ENCODE measurements around the gene GTF2A1. TPM values are rescaled to one million over a fixed set of nuclear protein-coding genes. Genes with fewer than 3 reads are reported as not detected.

GTF2A1 gene
- polyA plus RNA-seq, 6 donors from 2014 or later, result 7.5 to 18.6 (median 13.0) TPM

DNA sequence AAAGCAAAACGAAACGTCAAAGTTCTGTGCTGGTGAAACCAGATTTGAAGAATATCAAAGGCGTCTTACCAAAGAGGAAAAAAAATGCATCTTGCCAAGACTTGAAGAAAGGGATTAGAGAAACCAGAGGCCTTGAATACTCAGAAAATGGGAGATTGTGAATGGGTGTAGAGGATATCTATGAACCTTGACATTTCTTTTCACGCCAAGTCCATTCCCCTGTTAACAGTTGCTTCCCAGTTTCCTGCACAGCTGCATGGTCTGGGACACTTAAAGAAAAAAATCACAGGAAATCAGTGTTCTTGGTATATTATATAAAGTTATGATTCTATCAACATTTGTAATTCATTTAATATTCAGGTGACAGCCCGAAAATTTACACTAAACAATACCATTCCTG, 1.4 kb upstream of the GTF2A1 start:
- H3K27me3 Mint-ChIP-seq, result peaks cover 0 to 4% (median 0%) of the 10 kb centered on the region in 3 donors
- H3K4me3 Mint-ChIP-seq, result peak overlapping the region; percentile 93 to 99 (median 97)
- DNase-seq (no peak), ATAC-seq (ENCODE audit: low read depth in 2 of 2) (no peak)
- H3K27ac Mint-ChIP-seq, result peak overlapping the region; percentile 99 to 100 (median 99)
- H3K36me3 Mint-ChIP-seq, result peaks cover 0 to 8% of the 10 kb centered on the region in 2 donors
- peaks cover 10 to 28% (median 14%) of the 10 kb centered on the region in 3 donors for H3K4me1 Mint-ChIP-seq
- H3K9me3 Mint-ChIP-seq, result peaks cover 0 to 4% (median 0%) of the 10 kb centered on the region in 7 donors

- Mint-ChIP-seq H3K4me1 (peaks cover 13 to 33% (median 18%) of the 10 kb centered on the region in 3 donors), H3K27me3 (peaks cover 0 to 4% (median 0%) of the 10 kb centered on the region in 3 donors), H3K4me3 (peak overlapping the region; percentile 93 to 99 (median 97)), H3K27ac (peak overlapping the region; percentile 99 to 100 (median 99)), H3K9me3 (peaks cover 0 to 4% (median 0%) of the 10 kb centered on the region in 7 donors), H3K36me3 (peaks cover 0 to 8% of the 10 kb centered on the region in 2 donors)
- no peak for ATAC-seq (ENCODE audit: low read depth in 2 of 2)
- no peak for DNase-seq
Observed at GRCh38 chr14:81221579-81222102, 882 bp upstream of the GTF2A1 start.

DNA sequence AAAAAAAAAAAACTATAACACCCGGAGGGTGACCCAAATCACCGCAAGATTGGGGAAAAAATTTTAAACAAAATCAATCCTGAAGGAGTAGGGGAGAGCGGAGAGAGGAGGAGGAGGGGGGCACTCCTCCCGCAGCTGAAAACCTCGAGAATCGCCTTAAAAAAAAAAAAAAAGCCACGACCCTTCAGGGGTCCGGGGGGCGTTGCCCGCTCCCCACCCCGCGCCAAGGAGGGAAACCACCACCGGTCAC, 254 bp downstream of the GTF2A1 start:
- DNase-seq (no peak), ATAC-seq (ENCODE audit: low read depth in 2 of 2) (no peak)
- Mint-ChIP-seq H3K27me3 (peaks cover 0 to 4% (median 0%) of the 10 kb centered on the region in 3 donors), H3K4me1 (peaks cover 14 to 36% (median 19%) of the 10 kb centered on the region in 3 donors), H3K27ac (peak overlapping the region; percentile 93 to 100 (median 99)), H3K36me3 (peaks cover 5 to 8% of the 10 kb centered on the region in 2 donors), H3K9me3 (peaks cover 0 to 4% (median 0%) of the 10 kb centered on the region in 7 donors), H3K4me3 (peak overlapping the region; percentile 93 to 99 (median 98))

- H3K9me3 Mint-ChIP-seq, result peaks cover 0 to 4% (median 0%) of the 10 kb centered on the region in 7 donors
- DNase-seq (peak; percentile 58), ATAC-seq (ENCODE audit: low read depth in 2 of 2) (peak; percentile 4 to 6)
- peaks cover 5 to 8% of the 10 kb centered on the region in 2 donors for H3K36me3 Mint-ChIP-seq
- peaks cover 0 to 4% (median 0%) of the 10 kb centered on the region in 3 donors for H3K27me3 Mint-ChIP-seq
- H3K4me1 Mint-ChIP-seq, result peaks cover 14 to 37% (median 19%) of the 10 kb centered on the region in 3 donors
- H3K27ac Mint-ChIP-seq, result peak overlapping the region; percentile 99 to 100 (median 100)
- peak overlapping the region; percentile 93 to 100 (median 99) for H3K4me3 Mint-ChIP-seq
Observed at GRCh38 chr14:81219759-81220579, 790 bp downstream of the GTF2A1 start.

DNA sequence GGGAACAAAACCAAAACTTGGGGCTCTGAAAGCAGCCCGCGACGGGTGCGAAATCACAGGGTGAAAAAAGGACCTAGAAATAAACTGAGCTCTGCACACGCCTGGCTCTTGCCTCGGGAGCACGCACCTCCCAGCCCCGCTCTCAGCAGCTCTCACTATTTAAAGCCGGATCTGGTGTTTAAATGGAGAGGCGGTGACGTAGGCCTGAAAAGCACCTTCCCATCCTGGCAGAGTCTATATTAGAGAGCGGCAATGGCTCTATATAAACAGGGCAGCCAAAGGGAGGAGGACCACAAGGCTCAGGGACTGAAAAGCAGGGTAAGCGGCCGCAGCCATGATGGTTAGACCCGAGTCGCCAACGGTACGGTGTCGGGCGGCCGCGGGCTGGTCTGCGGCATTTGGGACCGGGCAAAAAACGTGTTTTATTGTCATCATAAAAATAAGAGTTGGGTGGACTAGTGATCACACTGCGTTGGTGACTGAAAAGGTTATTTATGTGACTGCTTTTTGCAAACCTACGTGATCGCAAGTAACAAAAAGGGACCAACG, 1.5 kb downstream of the GTF2A1 start:
- peak overlapping the region; percentile 98 to 100 (median 100) for H3K27ac Mint-ChIP-seq
- peaks cover 0 to 4% (median 0%) of the 10 kb centered on the region in 7 donors for H3K9me3 Mint-ChIP-seq
- peaks cover 0 to 4% (median 0%) of the 10 kb centered on the region in 3 donors for H3K27me3 Mint-ChIP-seq
- DNase-seq (peak; percentile 90), ATAC-seq (ENCODE audit: low read depth in 2 of 2) (peak; percentile 60 to 62)
- peaks cover 14 to 37% (median 19%) of the 10 kb centered on the region in 3 donors for H3K4me1 Mint-ChIP-seq
- H3K36me3 Mint-ChIP-seq, result peaks cover 5 to 8% of the 10 kb centered on the region in 2 donors
- peak overlapping the region; percentile 93 to 100 (median 99) for H3K4me3 Mint-ChIP-seq

GRCh38 chr14:81211844-81212243, 8.9 kb downstream of the GTF2A1 start:
- peaks cover 0 to 13% (median 6%) of the 10 kb centered on the region in 7 donors for H3K9me3 Mint-ChIP-seq
- peak; percentile 30 for DNase-seq
- H3K27me3 Mint-ChIP-seq, result no peaks in the 10 kb centered on the region
- H3K4me1 Mint-ChIP-seq, result peaks cover 32 to 54% (median 42%) of the 10 kb centered on the region in 3 donors
- ATAC-seq (ENCODE audit: low read depth in 2 of 2), result peak; percentile 75 to 79
- peak overlapping the region in 2 of 6 donors; percentile 9 to 34 for H3K27ac Mint-ChIP-seq
- no peak overlapping the region for H3K4me3 Mint-ChIP-seq
- H3K36me3 Mint-ChIP-seq, result peaks cover 22 to 30% of the 10 kb centered on the region in 2 donors

DNA sequence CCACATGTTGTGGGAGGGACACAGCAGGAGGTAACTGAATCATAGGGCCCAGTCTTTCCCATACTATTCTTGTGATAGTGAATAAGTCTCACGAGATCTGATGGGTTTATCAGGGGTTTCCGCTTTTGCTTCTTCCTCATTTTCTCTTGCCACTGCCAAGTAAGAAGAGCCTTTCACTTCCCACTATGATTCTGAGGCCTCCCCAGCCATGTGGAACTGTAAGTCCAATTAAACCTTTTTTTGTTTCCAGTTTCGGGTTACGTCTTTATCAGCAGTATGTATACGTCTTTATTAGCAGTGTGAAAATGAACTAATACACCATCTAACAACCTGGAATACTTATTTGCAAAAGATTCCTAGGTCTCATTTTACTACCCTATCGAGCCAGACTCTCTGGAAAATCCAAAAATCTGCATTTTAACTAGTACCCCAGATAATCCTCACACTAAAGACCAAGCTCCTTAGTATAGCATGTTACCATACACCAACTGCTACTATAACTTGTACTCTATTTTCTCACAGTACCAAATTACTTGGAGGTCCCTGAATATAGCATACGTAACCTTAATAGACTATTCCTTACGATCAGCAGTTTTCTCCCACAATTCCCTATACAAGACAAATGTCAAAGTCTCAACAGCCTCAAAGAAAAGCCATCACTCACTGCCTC, 11.5 kb downstream of the GTF2A1 start:
- peak; percentile 81 to 84 for ATAC-seq (ENCODE audit: low read depth in 2 of 2)
- peak; percentile 67 for DNase-seq
- Mint-ChIP-seq H3K9me3 (peaks cover 0 to 13% (median 6%) of the 10 kb centered on the region in 7 donors), H3K36me3 (peaks cover 24 to 25% of the 10 kb centered on the region in 2 donors), H3K4me1 (peaks cover 35 to 58% (median 49%) of the 10 kb centered on the region in 3 donors), H3K27ac (peak overlapping the region; percentile 80 to 98 (median 92)), H3K4me3 (peak overlapping the region in 7 of 8 donors; percentile 9 to 71 (median 60)), H3K27me3 (no peaks in the 10 kb centered on the region)

GRCh38 chr14:81208489-81208888, 12.3 kb downstream of the GTF2A1 start:
- Mint-ChIP-seq H3K27ac (peak overlapping the region in 4 of 6 donors; percentile 44 to 98 (median 88)), H3K4me1 (peaks cover 35 to 62% (median 49%) of the 10 kb centered on the region in 3 donors), H3K4me3 (peak overlapping the region in 2 of 8 donors; percentile 3 to 60), H3K27me3 (no peaks in the 10 kb centered on the region), H3K36me3 (peaks cover 24 to 25% of the 10 kb centered on the region in 2 donors), H3K9me3 (peaks cover 0 to 13% (median 6%) of the 10 kb centered on the region in 7 donors)
- ATAC-seq (ENCODE audit: low read depth in 2 of 2) (no peak), DNase-seq (no peak)

DNA sequence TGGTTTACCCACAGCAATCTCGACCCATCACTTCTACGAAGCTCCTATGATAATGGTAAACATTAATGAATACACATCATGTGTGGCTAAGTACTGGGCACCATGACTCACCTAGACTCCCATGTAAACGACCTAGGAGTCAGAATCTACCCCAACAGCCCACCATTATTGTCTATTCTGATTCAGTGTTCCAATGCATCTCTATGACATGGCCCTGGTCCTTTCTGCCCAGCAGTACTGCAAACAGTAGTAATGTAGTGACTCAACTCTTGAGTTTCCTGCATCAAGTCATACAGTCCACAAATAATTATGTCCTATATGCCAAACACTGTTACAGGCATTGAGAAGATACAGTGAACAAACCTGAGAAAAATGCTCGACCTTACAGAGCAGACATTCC, 14.6 kb downstream of the GTF2A1 start:
- H3K36me3 Mint-ChIP-seq, result peaks cover 24 to 25% of the 10 kb centered on the region in 2 donors
- peaks cover 0 to 13% (median 6%) of the 10 kb centered on the region in 7 donors for H3K9me3 Mint-ChIP-seq
- peaks cover 28 to 50% (median 38%) of the 10 kb centered on the region in 3 donors for H3K4me1 Mint-ChIP-seq
- DNase-seq (no peak), ATAC-seq (ENCODE audit: low read depth in 2 of 2) (no peak)
- no peaks in the 10 kb centered on the region for H3K27me3 Mint-ChIP-seq
- H3K4me3 Mint-ChIP-seq, result no peak overlapping the region
- H3K27ac Mint-ChIP-seq, result peak overlapping the region in 3 of 6 donors; percentile 7 to 81 (median 80)

- H3K27ac Mint-ChIP-seq, result peak overlapping the region in 2 of 6 donors; percentile 7 to 81
- ATAC-seq (ENCODE audit: low read depth in 2 of 2) (no peak), DNase-seq (no peak)
- peaks cover 26 to 46% (median 36%) of the 10 kb centered on the region in 3 donors for H3K4me1 Mint-ChIP-seq
- no peak overlapping the region for H3K4me3 Mint-ChIP-seq
- peaks cover 0 to 13% (median 6%) of the 10 kb centered on the region in 7 donors for H3K9me3 Mint-ChIP-seq
- H3K36me3 Mint-ChIP-seq, result peaks cover 24 to 25% of the 10 kb centered on the region in 2 donors
- H3K27me3 Mint-ChIP-seq, result no peaks in the 10 kb centered on the region
Observed at GRCh38 chr14:81205639-81206038, 15.1 kb downstream of the GTF2A1 start.

DNA sequence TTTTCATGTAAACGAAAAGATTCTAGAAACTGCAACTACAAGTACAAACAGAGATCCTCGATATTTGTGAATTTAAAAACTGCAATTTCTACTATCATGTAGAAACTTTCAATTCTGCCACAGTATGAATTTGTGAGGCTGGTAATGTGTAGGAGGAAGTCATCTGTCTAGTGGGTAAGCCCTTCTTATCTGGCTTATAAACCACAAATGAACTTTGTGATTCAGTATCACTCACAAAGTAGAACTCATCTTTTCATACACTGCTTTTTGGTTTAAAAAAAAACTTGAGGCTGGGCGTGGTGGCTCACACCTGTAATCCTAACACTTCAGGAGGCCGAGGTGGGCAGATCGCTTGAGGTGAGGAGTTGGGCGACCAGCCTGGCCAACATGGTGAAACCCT, 20.7 kb downstream of the GTF2A1 start:
- peaks cover 0 to 7% (median 5%) of the 10 kb centered on the region in 3 donors for H3K4me1 Mint-ChIP-seq
- no peaks in the 10 kb centered on the region for H3K9me3 Mint-ChIP-seq
- H3K27me3 Mint-ChIP-seq, result no peaks in the 10 kb centered on the region
- no peak overlapping the region for H3K4me3 Mint-ChIP-seq
- ATAC-seq (ENCODE audit: low read depth in 2 of 2) (no peak), DNase-seq (no peak)
- H3K36me3 Mint-ChIP-seq, result no peaks in the 10 kb centered on the region
- H3K27ac Mint-ChIP-seq, result peak overlapping the region in 1 of 6 donors; percentile 11

DNA sequence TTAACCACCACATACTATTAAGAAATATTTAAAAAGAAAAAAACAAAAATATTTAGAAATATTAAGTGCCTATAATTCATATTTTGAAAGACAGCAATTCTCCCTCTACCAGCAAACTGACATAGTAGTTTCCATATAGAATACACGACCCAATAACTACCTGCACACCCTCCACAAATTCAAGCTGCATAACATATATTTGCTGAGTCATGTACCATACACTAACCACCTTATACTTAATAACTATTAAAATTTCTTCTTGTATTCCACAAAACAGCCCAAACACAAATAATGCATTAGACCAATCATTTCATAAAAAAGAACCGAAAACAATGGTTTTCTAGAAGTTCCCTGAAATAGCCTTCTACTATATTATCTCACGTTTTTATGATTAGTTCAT, 21.7 kb downstream of the GTF2A1 start:
- no peak overlapping the region for H3K4me3 Mint-ChIP-seq
- no peaks in the 10 kb centered on the region for H3K27me3 Mint-ChIP-seq
- H3K36me3 Mint-ChIP-seq, result no peaks in the 10 kb centered on the region
- ATAC-seq (ENCODE audit: low read depth in 2 of 2), result no peak
- no peaks in the 10 kb centered on the region for H3K9me3 Mint-ChIP-seq
- H3K27ac Mint-ChIP-seq, result no peak overlapping the region
- DNase-seq, result no peak
- H3K4me1 Mint-ChIP-seq, result peaks cover 0 to 7% (median 0%) of the 10 kb centered on the region in 3 donors

DNA sequence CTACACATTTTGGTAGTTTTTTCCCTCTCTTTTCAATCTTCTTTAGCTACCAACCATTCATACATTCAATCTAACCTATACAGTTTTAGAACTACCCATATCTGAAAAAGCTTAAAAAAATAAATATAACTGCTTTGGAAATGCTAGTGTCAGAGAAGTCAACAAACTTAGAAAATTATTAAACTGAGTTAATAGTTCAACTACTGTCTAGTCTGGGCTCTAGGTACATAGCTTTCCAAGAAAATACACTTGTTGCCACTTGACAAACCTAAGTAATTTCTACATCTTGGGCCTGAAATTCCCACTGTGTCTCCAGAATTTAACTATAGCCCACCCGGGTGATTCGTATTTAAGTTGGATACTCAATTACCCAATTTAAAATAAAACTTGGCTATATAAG, 22.1 kb downstream of the GTF2A1 start:
- Mint-ChIP-seq H3K9me3 (no peaks in the 10 kb centered on the region), H3K27me3 (no peaks in the 10 kb centered on the region), H3K4me3 (no peak overlapping the region), H3K27ac (peak overlapping the region in 1 of 6 donors; percentile 33), H3K4me1 (peaks cover 0 to 4% (median 0%) of the 10 kb centered on the region in 3 donors), H3K36me3 (no peaks in the 10 kb centered on the region)
- DNase-seq, result no peak
- no peak for ATAC-seq (ENCODE audit: low read depth in 2 of 2)

Measured in naive B cell (primary cell).